Stimulated activated CD8-positive, alpha-beta memory T cell treated with anti-CD3 and anti-CD28 coated beads, Interleukin-7, amount 100 ng/mL, for 1 hour (primary cell): Measurements from ENCODE around the gene KLHL34.

Source experiments
- DNase-seq, 2 donors: peaks; one replicate each; pipeline ENCODE4 v3.0.0-alpha.2; 2020; ENCODE audit warnings: low read depth in 2 of 2

KLHL34 gene

GRCh38 chrX:21655901-21656586, 2.1 kb downstream of the KLHL34 start:
- no peak for DNase-seq

- DNase-seq, result no peak
These were observed 12.2 kb downstream of the KLHL34 start for GRCh38 chrX:21645886-21646285.

- DNase-seq, result no peak
These were observed 12.7 kb downstream of the KLHL34 start for GRCh38 chrX:21645431-21645830.

- DNase-seq, result no peak
These were observed 18.4 kb downstream of the KLHL34 start for GRCh38 chrX:21639775-21640174.

GRCh38 chrX:21638311-21638710, 19.8 kb downstream of the KLHL34 start:
- no peak for DNase-seq

- no peak for DNase-seq
These were observed 26.1 kb downstream of the KLHL34 start for GRCh38 chrX:21632027-21632426.

GRCh38 chrX:21623778-21624501, 34.2 kb downstream of the KLHL34 start:
- DNase-seq, result no peak

GRCh38 chrX:21620234-21620633, 37.9 kb downstream of the KLHL34 start:
- DNase-seq, result no peak

- DNase-seq, result no peak
These were observed 41.7 kb downstream of the KLHL34 start for GRCh38 chrX:21616386-21616785.

GRCh38 chrX:21612154-21612553, 46.0 kb downstream of the KLHL34 start:
- no peak for DNase-seq

GRCh38 chrX:21610168-21610567, 48.0 kb downstream of the KLHL34 start:
- DNase-seq, result no peak

- DNase-seq, result no peak
These were observed 52.1 kb downstream of the KLHL34 start for GRCh38 chrX:21606002-21606401.
